ENCODE measurements around the gene HMOX1.

DNA sequence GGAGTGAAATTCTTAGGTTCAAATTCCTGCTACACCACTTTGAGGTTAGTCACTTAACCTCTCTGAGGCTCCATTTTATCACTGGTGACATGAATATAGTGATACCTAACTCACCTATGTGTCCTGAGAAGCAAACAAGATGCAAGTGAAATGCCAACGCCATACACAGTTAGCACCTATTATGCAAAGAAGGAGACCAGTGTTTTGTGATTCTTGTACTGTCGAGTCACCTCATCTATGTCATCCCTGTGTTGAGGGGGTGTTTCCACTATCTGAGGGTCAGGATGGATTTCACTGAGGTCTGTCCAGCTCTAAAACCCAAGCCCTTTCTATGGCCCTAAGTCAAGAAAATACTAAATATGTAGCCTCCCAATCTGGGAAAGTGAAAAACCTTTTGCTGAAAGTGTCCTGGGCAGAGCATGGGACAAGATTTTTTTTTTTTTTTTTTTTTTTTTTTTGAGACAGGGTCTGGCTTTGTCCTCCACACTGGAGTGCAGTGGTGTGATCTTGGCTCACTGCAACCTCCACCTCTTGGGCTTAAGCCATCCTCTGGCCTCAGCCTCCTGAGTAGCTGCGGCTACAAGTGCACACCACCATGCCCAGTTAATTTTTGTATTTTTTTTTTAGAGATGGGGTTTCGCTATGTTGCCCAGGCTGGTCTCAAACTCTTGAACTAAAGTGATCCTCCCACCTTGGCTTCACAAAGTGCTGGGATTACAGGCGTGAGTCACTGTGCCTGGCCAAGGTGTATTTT, 14.1 kb downstream of the HMOX1 start:
- TF ChIP-seq POLR2A (IDR thresholded peaks at IDR 0.05), result no peak
- TF ChIP-seq, protein P1, sequence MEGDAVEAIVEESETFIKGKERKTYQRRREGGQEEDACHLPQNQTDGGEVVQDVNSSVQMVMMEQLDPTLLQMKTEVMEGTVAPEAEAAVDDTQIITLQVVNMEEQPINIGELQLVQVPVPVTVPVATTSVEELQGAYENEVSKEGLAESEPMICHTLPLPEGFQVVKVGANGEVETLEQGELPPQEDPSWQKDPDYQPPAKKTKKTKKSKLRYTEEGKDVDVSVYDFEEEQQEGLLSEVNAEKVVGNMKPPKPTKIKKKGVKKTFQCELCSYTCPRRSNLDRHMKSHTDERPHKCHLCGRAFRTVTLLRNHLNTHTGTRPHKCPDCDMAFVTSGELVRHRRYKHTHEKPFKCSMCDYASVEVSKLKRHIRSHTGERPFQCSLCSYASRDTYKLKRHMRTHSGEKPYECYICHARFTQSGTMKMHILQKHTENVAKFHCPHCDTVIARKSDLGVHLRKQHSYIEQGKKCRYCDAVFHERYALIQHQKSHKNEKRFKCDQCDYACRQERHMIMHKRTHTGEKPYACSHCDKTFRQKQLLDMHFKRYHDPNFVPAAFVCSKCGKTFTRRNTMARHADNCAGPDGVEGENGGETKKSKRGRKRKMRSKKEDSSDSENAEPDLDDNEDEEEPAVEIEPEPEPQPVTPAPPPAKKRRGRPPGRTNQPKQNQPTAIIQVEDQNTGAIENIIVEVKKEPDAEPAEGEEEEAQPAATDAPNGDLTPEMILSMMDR (IDR thresholded peaks at IDR 0.05), result no peak

All from heart left ventricle (tissue), 13 donors.